ENCODE data around the gene METAP1.
"Not testable (repeated sequence)": the region's sequence is repeated elsewhere in the genome, so short reads cannot be mapped to it uniquely, and the experiment has no call there.

METAP1 gene

GRCh38 chr4:99102634-99103033 is 107.1 kb downstream of the METAP1 start:
- no peak for DNase-seq

- DNase-seq = no peak
Observed at GRCh38 chr4:99103166-99103565, 107.6 kb downstream of the METAP1 start.

GRCh38 chr4:99104153-99104552 is 108.6 kb downstream of the METAP1 start:
- no peak for DNase-seq

GRCh38 chr4:99109286-99109685 is 113.8 kb downstream of the METAP1 start:
- not testable (repeated sequence) for DNase-seq

Measured in NCI-H2107 (cell line).